ENCODE measurements around the gene RNF180.

DNA sequence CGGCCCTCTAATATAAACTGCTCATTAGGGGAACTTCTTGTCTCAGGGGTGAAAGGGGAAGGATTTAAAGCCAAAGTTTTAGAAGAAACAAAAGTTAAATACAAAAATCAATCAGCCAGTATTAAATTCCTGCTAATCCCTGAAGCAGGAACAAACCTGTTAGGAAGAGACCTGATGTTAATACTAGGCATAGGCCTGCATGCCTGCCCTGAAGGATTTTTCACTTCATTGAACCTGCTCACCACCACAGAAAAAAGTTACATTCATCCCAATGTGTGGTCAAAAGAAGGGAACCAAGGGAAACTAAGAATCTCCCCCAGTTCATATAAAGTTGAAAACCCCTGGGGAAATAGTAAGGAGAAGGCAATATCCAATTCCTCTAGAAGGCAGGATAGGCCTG, 9.4 kb upstream of the RNF180 start:
- TF ChIP-seq, protein P1, sequence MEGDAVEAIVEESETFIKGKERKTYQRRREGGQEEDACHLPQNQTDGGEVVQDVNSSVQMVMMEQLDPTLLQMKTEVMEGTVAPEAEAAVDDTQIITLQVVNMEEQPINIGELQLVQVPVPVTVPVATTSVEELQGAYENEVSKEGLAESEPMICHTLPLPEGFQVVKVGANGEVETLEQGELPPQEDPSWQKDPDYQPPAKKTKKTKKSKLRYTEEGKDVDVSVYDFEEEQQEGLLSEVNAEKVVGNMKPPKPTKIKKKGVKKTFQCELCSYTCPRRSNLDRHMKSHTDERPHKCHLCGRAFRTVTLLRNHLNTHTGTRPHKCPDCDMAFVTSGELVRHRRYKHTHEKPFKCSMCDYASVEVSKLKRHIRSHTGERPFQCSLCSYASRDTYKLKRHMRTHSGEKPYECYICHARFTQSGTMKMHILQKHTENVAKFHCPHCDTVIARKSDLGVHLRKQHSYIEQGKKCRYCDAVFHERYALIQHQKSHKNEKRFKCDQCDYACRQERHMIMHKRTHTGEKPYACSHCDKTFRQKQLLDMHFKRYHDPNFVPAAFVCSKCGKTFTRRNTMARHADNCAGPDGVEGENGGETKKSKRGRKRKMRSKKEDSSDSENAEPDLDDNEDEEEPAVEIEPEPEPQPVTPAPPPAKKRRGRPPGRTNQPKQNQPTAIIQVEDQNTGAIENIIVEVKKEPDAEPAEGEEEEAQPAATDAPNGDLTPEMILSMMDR (IDR thresholded peaks at IDR 0.05; ENCODE audit: borderline replicate concordance, extremely low read depth, low read length, poor library complexity, severe bottlenecking) = no peak
- no peak for TF ChIP-seq EZH2 (IDR thresholded peaks at IDR 0.05; ENCODE audit: borderline replicate concordance, low read depth, low read length, severe bottlenecking)
